ENCODE data around the gene PRKCE.

GRCh38 chr2:45777996-45778719, 126.7 kb downstream of the PRKCE start:
- TF ChIP-seq CTCF (IDR thresholded peaks at IDR 0.05): no peak
- TF ChIP-seq POLR2A (IDR thresholded peaks at IDR 0.05): no peak
